Lower leg skin (tissue), 4 donors: Measurements from ENCODE around the gene CA5A. TPM values are rescaled to one million over a fixed set of nuclear protein-coding genes. Genes with fewer than 3 reads are reported as not detected.

Source experiments
- DNase-seq, 2 donors: peaks; one replicate each; pipeline ENCODE4 v3.0.0-alpha.2; 2019; ENCODE audit warnings: low spot score in 2 of 2
- H3K4me3 ChIP-seq: fragments of 200-600 bp; sonication (generic); 2 replicates; pipeline ENCODE4 v1.5.1; 2017; ENCODE audit warnings: mild to moderate bottlenecking, low read depth; ENCODE audit not compliant: poor library complexity, severe bottlenecking
- CTCF ChIP-seq, 3 donors: fragments of 450-650 bp; IDR thresholded peaks; one replicate each; pipeline ENCODE4 v1.5.1; 2016; ENCODE audit warnings: antibody characterized with exemption in 3 of 3, mild to moderate bottlenecking in 3 of 3, moderate library complexity in 2 of 3
- POLR2A ChIP-seq, 2 donors: fragments of 450-650 bp; IDR thresholded peaks; one replicate each; pipeline ENCODE4 v1.6.1; 2016 to 2017; ENCODE audit warnings: antibody characterized with exemption in 2 of 2, mild to moderate bottlenecking in 1 of 2, moderate library complexity in 1 of 2
- WGBS, 2 donors: methylation state at CpG; one replicate each; pipeline ENCODE4 v1.1.5; 2018; 5-methylcytosine and 5-hydroxymethylcytosine counted together
- intact Hi-C: fragments of 100-400 bp; cut with DNase I; formaldehyde crosslinking; loops from one replicate; pipeline ENCODE4 v1.15.0; 2023; ENCODE audit warnings: low total_unique reads
- total RNA-seq, 4 donors: library from RNA; depleted of rRNA; stranded (reverse); fragments of >200 nt; gene quantifications; one replicate each; pipeline ENCODE4 v1.1.0, GENCODE V29; 2016

The CA5A gene
- total RNA-seq, 4 donors from 2014 or later: not detected

GRCh38 chr16:87922250-87922871 lies 14.0 kb downstream of the CA5A start:
- DNase-seq: no peak
- no peak overlapping the region for H3K4me3 ChIP-seq
- intact Hi-C loops: no loop called here
- TF ChIP-seq CTCF (IDR thresholded peaks at IDR 0.05): no peak
- no peak for TF ChIP-seq POLR2A (IDR thresholded peaks at IDR 0.05)
- WGBS, 2 donors: 67 to 71% methylated on average over 8 to 14 of the region's 14 CpGs

- H3K4me3 ChIP-seq: no peak overlapping the region
- intact Hi-C loops: no loop called here
- no peak for DNase-seq
- TF ChIP-seq CTCF (IDR thresholded peaks at IDR 0.05): no peak
- TF ChIP-seq POLR2A (IDR thresholded peaks at IDR 0.05): no peak
- 52 to 61% methylated on average over 13 of the region's 13 CpGs for WGBS, 2 donors
These were observed 15.0 kb downstream of the CA5A start for GRCh38 chr16:87921236-87921773.

- TF ChIP-seq CTCF (IDR thresholded peaks at IDR 0.05) (no peak), POLR2A (IDR thresholded peaks at IDR 0.05) (no peak)
- DNase-seq: no peak
- WGBS, 2 donors: 87 to 90% methylated on average over 10 of the region's 10 CpGs
- H3K4me3 ChIP-seq: no peak overlapping the region
- intact Hi-C loops: no loop called here
These were observed 16.7 kb downstream of the CA5A start for GRCh38 chr16:87919681-87919994.

GRCh38 chr16:87918866-87919680 lies 17.3 kb downstream of the CA5A start:
- peak overlapping the region; percentile 10 for H3K4me3 ChIP-seq
- 64 to 66% methylated on average over 37 of the region's 37 CpGs for WGBS, 2 donors
- intact Hi-C loops: no loop called here
- DNase-seq: peak; percentile 45 to 90
- TF ChIP-seq POLR2A (IDR thresholded peaks at IDR 0.05) (no peak), CTCF (IDR thresholded peaks at IDR 0.05) (no peak)

GRCh38 chr16:87918338-87918737 lies 18.0 kb downstream of the CA5A start:
- no peak for TF ChIP-seq CTCF (IDR thresholded peaks at IDR 0.05)
- TF ChIP-seq POLR2A (IDR thresholded peaks at IDR 0.05): no peak
- WGBS, 2 donors: 36 to 49% methylated on average over 12 to 13 of the region's 13 CpGs
- intact Hi-C loops: no loop called here
- peak; percentile 48 to 92 for DNase-seq
- peak overlapping the region; percentile 10 for H3K4me3 ChIP-seq
